SK-N-SH (cell line): ENCODE results near the gene CHST1.

ENCODE experiments used
- MEF2A ChIP-seq: IDR thresholded peaks from 2 replicates; pipeline ENCODE4 v1.4.0; 2012; ENCODE audit warnings: low read depth, borderline replicate concordance
- TF ChIP-seq, protein P1 (sequence below): fragments of 200-600 bp; sonication (generic); IDR thresholded peaks from 2 replicates; pipeline ENCODE4 v1.6.1; 2017; ENCODE audit warnings: antibody characterized with exemption, mild to moderate bottlenecking, moderate library complexity

DNA sequence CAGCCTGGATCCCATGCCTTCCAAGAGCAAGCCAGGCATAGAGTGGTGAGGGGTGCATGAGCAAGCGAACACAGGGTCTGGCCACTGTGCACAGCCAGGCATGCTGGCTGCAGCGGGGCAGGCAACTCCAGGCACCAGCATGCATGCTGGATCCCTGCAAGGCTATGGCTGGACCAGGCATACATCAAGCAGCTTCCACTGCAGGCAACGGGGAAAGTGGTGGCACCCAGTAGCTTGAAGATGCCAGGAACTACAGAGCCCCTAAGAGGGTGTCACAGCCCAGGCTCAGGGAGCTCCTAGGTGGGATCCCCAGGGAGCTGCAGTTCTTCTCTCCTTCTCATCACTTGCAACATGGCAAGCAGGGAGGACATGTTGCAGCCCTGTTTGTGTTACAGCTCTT is 45.2 kb downstream of the CHST1 start:
- TF ChIP-seq, protein P1, sequence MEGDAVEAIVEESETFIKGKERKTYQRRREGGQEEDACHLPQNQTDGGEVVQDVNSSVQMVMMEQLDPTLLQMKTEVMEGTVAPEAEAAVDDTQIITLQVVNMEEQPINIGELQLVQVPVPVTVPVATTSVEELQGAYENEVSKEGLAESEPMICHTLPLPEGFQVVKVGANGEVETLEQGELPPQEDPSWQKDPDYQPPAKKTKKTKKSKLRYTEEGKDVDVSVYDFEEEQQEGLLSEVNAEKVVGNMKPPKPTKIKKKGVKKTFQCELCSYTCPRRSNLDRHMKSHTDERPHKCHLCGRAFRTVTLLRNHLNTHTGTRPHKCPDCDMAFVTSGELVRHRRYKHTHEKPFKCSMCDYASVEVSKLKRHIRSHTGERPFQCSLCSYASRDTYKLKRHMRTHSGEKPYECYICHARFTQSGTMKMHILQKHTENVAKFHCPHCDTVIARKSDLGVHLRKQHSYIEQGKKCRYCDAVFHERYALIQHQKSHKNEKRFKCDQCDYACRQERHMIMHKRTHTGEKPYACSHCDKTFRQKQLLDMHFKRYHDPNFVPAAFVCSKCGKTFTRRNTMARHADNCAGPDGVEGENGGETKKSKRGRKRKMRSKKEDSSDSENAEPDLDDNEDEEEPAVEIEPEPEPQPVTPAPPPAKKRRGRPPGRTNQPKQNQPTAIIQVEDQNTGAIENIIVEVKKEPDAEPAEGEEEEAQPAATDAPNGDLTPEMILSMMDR: no peak
- TF ChIP-seq MEF2A: no peak
